Suprapubic skin (tissue), 3 donors: ENCODE data around the gene ZNF770.

ENCODE experiments used
- EP300 ChIP-seq: sonication (generic); formaldehyde crosslinking; IDR thresholded peaks from one replicate; pipeline ENCODE4 v1.6.1; 2017; ENCODE audit warnings: antibody characterized with exemption
- POLR2A ChIP-seq, 2 donors: fragments of 450-650 bp; IDR thresholded peaks; one replicate each; pipeline ENCODE4 v1.6.1; 2017; ENCODE audit warnings: antibody characterized with exemption in 2 of 2, mild to moderate bottlenecking in 2 of 2, moderate library complexity in 2 of 2
- TF ChIP-seq, protein P1 (sequence below), 2 donors: fragments of 200-600 bp in 1 of 2; fragments of 450-650 bp in 1 of 2; sonication (generic) in 1 of 2; IDR thresholded peaks; one replicate each; pipeline ENCODE4 v1.5.1; 2016 to 2019; ENCODE audit warnings: antibody characterized with exemption in 2 of 2, mild to moderate bottlenecking in 1 of 2, moderate library complexity in 1 of 2

DNA sequence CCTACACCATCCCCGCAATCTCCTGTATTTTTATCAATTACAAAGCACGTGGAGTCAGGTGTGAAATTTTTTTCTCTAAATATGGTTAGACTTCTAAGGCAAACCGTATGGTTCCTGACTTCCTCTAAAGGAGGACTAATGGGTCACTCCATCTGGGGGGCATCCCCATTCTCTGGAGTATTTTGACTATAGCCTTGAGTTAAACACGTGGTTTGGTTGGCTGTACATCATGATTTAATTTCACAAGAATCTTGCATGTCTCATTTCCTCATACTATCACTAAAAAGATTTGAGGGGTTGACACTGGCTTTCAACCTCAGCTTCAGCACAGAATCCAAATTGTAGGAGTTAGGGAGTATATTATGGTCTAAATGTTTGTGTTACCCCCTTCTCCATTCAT, 25.3 kb upstream of the ZNF770 start:
- TF ChIP-seq, protein P1, sequence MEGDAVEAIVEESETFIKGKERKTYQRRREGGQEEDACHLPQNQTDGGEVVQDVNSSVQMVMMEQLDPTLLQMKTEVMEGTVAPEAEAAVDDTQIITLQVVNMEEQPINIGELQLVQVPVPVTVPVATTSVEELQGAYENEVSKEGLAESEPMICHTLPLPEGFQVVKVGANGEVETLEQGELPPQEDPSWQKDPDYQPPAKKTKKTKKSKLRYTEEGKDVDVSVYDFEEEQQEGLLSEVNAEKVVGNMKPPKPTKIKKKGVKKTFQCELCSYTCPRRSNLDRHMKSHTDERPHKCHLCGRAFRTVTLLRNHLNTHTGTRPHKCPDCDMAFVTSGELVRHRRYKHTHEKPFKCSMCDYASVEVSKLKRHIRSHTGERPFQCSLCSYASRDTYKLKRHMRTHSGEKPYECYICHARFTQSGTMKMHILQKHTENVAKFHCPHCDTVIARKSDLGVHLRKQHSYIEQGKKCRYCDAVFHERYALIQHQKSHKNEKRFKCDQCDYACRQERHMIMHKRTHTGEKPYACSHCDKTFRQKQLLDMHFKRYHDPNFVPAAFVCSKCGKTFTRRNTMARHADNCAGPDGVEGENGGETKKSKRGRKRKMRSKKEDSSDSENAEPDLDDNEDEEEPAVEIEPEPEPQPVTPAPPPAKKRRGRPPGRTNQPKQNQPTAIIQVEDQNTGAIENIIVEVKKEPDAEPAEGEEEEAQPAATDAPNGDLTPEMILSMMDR (IDR thresholded peaks at IDR 0.05), result no peak
- no peak for TF ChIP-seq EP300
- TF ChIP-seq POLR2A (IDR thresholded peaks at IDR 0.05), result no peak
